Spleen (tissue), 11 donors: ENCODE results near the gene ELOVL1. TPM values are rescaled to one million over a fixed set of nuclear protein-coding genes. Genes with fewer than 3 reads are reported as not detected.
A peak's percentile ranks its signal among the peaks of the same experiment; 100 is the strongest.
"Not testable (repeated sequence)": the region's sequence is repeated elsewhere in the genome, so short reads cannot be mapped to it uniquely, and the experiment has no call there.

Source experiments
- DNase-seq: peaks from one replicate; pipeline ENCODE4 v3.0.0-alpha.2; 2020
- H3K27ac ChIP-seq, 8 donors: fragments of 200-600 bp; sonication (generic) in 7 of 8; 1 replicate in 4 of 8; 2 replicates in 4 of 8; pipeline versions ENCODE4 v1.5.0 to v1.8.0; 2016 to 2021; ENCODE audit warnings: inconsistent platforms in 4 of 8, mild to moderate bottlenecking in 4 of 8, moderate library complexity in 1 of 8
- H3K27me3 ChIP-seq, 7 donors: fragments of 200-600 bp; sonication (generic) in 6 of 7; replicated peaks in 1 of 7; 1 replicate in 4 of 7; 2 replicates in 3 of 7; pipeline versions ENCODE4 v1.5.0 to v1.8.0; 2016 to 2021; ENCODE audit warnings: inconsistent platforms in 3 of 7, mild to moderate bottlenecking in 1 of 7
- H3K36me3 ChIP-seq, 6 donors: fragments of 200-600 bp; sonication (generic) in 5 of 6; 1 replicate in 4 of 6; 2 replicates in 2 of 6; pipeline versions ENCODE4 v1.5.0 to v1.8.0; 2016 to 2021; ENCODE audit warnings: inconsistent platforms in 2 of 6
- H3K4me1 ChIP-seq, 6 donors: fragments of 200-600 bp; sonication (generic) in 5 of 6; 1 replicate in 3 of 6; 2 replicates in 3 of 6; pipeline versions ENCODE4 v1.5.0 to v1.8.0; 2016 to 2021; ENCODE audit warnings: inconsistent platforms in 3 of 6
- H3K4me3 ChIP-seq, 8 donors: fragments of 200-600 bp; sonication (generic) in 7 of 8; 1 replicate in 4 of 8; 2 replicates in 4 of 8; pipeline versions ENCODE4 v1.5.0 to v1.8.0; 2016 to 2021; ENCODE audit warnings: inconsistent platforms in 4 of 8, mild to moderate bottlenecking in 4 of 8, moderate library complexity in 2 of 8
- H3K9me3 ChIP-seq, 8 donors: fragments of 200-600 bp; sonication (generic) in 7 of 8; 1 replicate in 4 of 8; 2 replicates in 4 of 8; pipeline versions ENCODE4 v1.5.0 to v1.8.0; 2016 to 2021; ENCODE audit warnings: inconsistent platforms in 4 of 8
- CTCF ChIP-seq, 11 experiments: fragments of 200-600 bp in 7 of 11; fragments of 450-650 bp in 4 of 11; sonication (generic) in 4 of 11; IDR thresholded peaks in 8 of 11; conservative IDR thresholded peaks in 3 of 11; 1 replicate in 7 of 11; 2 replicates in 4 of 11; pipeline versions ENCODE4 v1.4.0 to v1.8.0; 2016 to 2021; ENCODE audit warnings: antibody characterized with exemption in 11 of 11, inconsistent platforms in 4 of 11, mild to moderate bottlenecking in 1 of 11
- POLR2A ChIP-seq, 3 donors: fragments of 450-650 bp; IDR thresholded peaks; one replicate each; pipeline ENCODE4 v1.5.1; 2017; ENCODE audit warnings: antibody characterized with exemption in 3 of 3, mild to moderate bottlenecking in 1 of 3
- POLR2AphosphoS5 ChIP-seq, 3 donors: sonication (generic); formaldehyde crosslinking; IDR thresholded peaks; one replicate each; pipeline ENCODE4 v1.5.1; 2017; ENCODE audit warnings: antibody characterized with exemption in 3 of 3
- WGBS, 5 donors: extraction: QIAGEN DNeasy Blood & Tissue Kit in 3 of 5; methylation state at CpG; one replicate each; pipeline versions ENCODE4 v1.1.5 to v1.1.7; 2013 to 2018; 5-methylcytosine and 5-hydroxymethylcytosine counted together
- intact Hi-C: fragments of 100-400 bp; cut with DNase I; formaldehyde crosslinking; loops from one replicate; pipeline ENCODE4 v1.15.0; 2023; ENCODE audit warnings: low total_unique reads
- polyA plus RNA-seq, 3 donors: library from polyadenylated mRNA; stranded (reverse); fragments of 200-250 nt; gene quantifications; one replicate each; pipeline ENCODE4 v1.2.1, GENCODE V29; 2013
- total RNA-seq, 7 donors: library from RNA; depleted of rRNA in 3 of 7; stranded (reverse); fragments of >200 nt in 3 of 7; fragmentation: NEBNext Ultra II Directional in 4 of 7; extraction: Animal tissue kit (Norgen Biotek cat#: 25700) in 4 of 7; gene quantifications; one replicate each; pipeline versions ENCODE4 v1.1.0 to v1.2.1, GENCODE V29; 2016 to 2021
- donor health status: healthy with polysubstance abuse.
- donor health status: DM: no; HTN: no; CAD: no; lungs with moderate emphysema.
- donor health status: DM: no; HTN: no; CAD: no.
- donor health status: Bipolar disorder and iron deficiency.
- donor health status: healthy.
- donor health status: DM: no; HTN: no; CAD: no.
- donor health status: DM: yes; HTN: yes; CAD: no.

ELOVL1 gene
- total and polyA plus RNA-seq, 10 donors: 38.7 to 78.7 (median 53.3) TPM

GRCh38 chr1:43402089-43402865 lies 34.5 kb upstream of the ELOVL1 start:
- WGBS, 5 donors: 77 to 84% (median 78%) methylated on average over 6 of the region's 6 CpGs
- H3K27me3 ChIP-seq: no peaks in the 10 kb centered on the region
- intact Hi-C loops: no loop called here
- H3K27ac ChIP-seq: peak overlapping the region in 1 of 8 donors; percentile 2
- TF ChIP-seq CTCF (IDR thresholded peaks at IDR 0.05 in 8 of 11, conservative IDR thresholded peaks at IDR 0.05 in 3 of 11): no peak
- no peak for TF ChIP-seq POLR2AphosphoS5 (IDR thresholded peaks at IDR 0.05)
- no peak for TF ChIP-seq POLR2A (IDR thresholded peaks at IDR 0.05)
- peaks cover 5 to 68% (median 43%) of the 10 kb centered on the region in 6 donors for H3K36me3 ChIP-seq
- no peaks in the 10 kb centered on the region for H3K9me3 ChIP-seq
- H3K4me3 ChIP-seq: no peak overlapping the region
- DNase-seq: no peak
- H3K4me1 ChIP-seq: peaks cover 0 to 24% (median 8%) of the 10 kb centered on the region in 6 donors

GRCh38 chr1:43400441-43400840 lies 32.6 kb upstream of the ELOVL1 start:
- H3K27me3 ChIP-seq, intact Hi-C loops, H3K4me3 ChIP-seq, H3K9me3 ChIP-seq, H3K27ac ChIP-seq, DNase-seq: not testable (repeated sequence)
- Histone ChIP-seq H3K36me3 (peaks cover 5 to 68% (median 29%) of the 10 kb centered on the region in 6 donors), H3K4me1 (peaks cover 0 to 24% (median 8%) of the 10 kb centered on the region in 6 donors)
- 91 to 99% (median 98%) methylated on average over 9 of the region's 9 CpGs for WGBS, 5 donors

- DNase-seq: no peak
- Histone ChIP-seq H3K9me3 (no peaks in the 10 kb centered on the region), H3K4me3 (no peak overlapping the region), H3K27ac (no peak overlapping the region), H3K36me3 (peaks cover 0 to 63% (median 8%) of the 10 kb centered on the region in 6 donors), H3K27me3 (no peaks in the 10 kb centered on the region), H3K4me1 (peaks cover 0 to 29% (median 10%) of the 10 kb centered on the region in 6 donors)
- intact Hi-C loops: no loop called here
- 90 to 100% (median 95%) methylated on average over 3 of the region's 3 CpGs for WGBS, 5 donors
- no peak for TF ChIP-seq POLR2A (IDR thresholded peaks at IDR 0.05)
- TF ChIP-seq CTCF (IDR thresholded peaks at IDR 0.05 in 8 of 11, conservative IDR thresholded peaks at IDR 0.05 in 3 of 11): no peak
- no peak for TF ChIP-seq POLR2AphosphoS5 (IDR thresholded peaks at IDR 0.05)
Measured at GRCh38 chr1:43398227-43398626, 30.4 kb upstream of the ELOVL1 start.

GRCh38 chr1:43396059-43396458 lies 28.2 kb upstream of the ELOVL1 start:
- no peaks in the 10 kb centered on the region for H3K9me3 ChIP-seq
- intact Hi-C loops: no loop called here
- no peak for TF ChIP-seq CTCF (IDR thresholded peaks at IDR 0.05 in 8 of 11, conservative IDR thresholded peaks at IDR 0.05 in 3 of 11)
- no peak for TF ChIP-seq POLR2A (IDR thresholded peaks at IDR 0.05)
- no peak for TF ChIP-seq POLR2AphosphoS5 (IDR thresholded peaks at IDR 0.05)
- 69 to 95% (median 78%) methylated on average over 1 of the region's 1 CpG for WGBS, 5 donors
- H3K4me3 ChIP-seq: no peak overlapping the region
- H3K27ac ChIP-seq: no peak overlapping the region
- H3K36me3 ChIP-seq: peaks cover 0 to 53% (median 5%) of the 10 kb centered on the region in 6 donors
- no peaks in the 10 kb centered on the region for H3K27me3 ChIP-seq
- peaks cover 0 to 27% (median 5%) of the 10 kb centered on the region in 6 donors for H3K4me1 ChIP-seq
- no peak for DNase-seq
